Stimulated activated CD8-positive, alpha-beta memory T cell treated with anti-CD3 and anti-CD28 coated beads, Interleukin-4, amount 100 ng/mL, for 1 hour (primary cell): ENCODE data around the gene PLPP6.
A peak's percentile ranks its signal among the peaks of the same experiment; 100 is the strongest.

Experiments used
- DNase-seq, 2 donors: peaks; one replicate each; pipeline ENCODE4 v3.0.0-alpha.2; 2020; ENCODE audit warnings: low read depth in 2 of 2, low spot score in 1 of 2

The PLPP6 gene

DNA sequence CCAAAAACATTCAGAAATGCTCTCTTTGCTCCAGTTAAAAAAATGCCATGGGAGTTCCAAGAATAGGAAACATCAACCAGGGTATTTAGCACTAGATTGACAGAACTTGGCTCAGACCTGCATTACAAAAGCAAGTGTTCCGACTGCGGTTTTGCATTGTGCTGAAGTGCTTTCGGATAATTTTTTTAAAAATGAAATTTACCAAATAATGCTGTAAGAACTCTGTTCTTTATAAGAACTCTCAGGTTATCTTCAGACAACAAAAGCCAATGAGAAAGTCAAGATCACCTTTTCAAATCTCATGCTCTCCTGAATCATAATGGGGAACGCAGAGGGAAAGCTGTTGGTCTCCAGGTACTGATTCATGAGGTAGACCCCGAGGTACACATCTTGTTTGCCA is 483 bp upstream of the PLPP6 start:
- DNase-seq: no peak

DNA sequence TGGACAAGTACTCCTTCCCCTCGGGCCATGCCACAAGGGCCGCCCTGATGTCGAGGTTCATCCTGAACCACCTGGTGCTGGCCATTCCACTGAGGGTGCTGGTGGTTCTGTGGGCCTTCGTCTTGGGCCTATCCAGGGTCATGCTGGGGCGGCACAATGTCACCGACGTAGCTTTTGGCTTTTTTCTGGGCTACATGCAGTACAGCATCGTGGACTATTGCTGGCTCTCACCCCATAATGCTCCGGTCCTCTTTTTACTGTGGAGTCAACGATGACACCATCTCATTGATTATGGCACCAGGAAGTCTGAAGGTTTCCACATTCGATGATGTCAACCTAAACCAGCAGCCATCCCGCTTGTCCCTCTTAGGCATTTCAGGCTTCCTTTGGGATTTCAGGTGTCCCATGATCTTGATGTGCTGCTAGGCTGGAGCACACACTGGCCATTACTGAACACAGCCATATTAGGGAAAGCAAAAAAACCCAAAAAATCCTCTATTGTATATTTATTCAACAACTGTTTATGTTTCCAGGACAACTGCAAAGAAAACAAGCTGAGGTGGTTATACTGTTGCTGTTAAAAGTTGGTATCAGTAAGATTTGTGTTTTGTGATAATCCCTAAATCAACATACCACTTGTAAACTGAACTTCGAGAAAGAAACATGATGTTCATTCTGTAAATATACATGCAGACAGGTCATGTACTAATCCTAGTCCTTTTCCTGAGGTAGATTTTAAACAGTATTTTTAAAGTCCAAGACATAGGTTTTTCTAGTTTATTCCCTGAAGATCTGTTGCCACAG is 1.1 kb downstream of the PLPP6 start:
- no peak for DNase-seq

DNA sequence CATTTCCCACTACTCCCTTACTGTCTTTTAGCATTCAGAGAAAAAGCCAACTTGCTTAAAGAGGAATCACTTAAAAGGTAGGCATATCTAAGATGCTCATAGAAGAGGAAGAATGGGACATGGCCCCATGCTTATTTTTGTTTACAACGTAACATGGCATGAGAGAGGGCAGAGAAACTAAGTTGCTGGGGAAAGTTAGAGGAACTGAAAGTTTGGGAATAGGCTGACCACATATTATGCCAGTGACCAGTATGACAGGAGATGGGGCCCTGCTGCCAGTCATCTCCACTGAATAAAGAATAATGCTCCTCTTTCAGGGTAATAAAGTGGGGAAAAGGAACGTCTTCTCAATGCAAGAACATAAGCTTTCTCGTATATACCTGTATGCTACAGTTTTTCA is 1.9 kb downstream of the PLPP6 start:
- DNase-seq: no peak

DNA sequence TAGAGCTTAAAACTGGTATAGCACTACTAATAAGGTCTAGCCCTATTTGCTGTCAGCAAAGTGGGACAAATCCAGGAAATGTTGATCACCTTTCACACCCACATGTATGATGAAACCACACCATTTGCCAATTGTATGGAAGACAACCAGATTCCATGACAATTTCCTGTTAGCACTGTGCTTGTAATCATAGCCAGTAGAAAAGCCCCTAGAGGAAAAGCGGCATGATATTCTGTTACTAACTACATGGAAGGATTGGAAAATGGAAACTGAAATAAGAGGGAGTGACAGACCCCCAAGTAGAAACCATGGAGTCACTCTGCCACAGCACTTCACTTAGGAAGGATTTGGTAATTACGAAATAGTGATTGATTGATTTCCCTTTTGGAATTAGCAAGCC is 3.3 kb downstream of the PLPP6 start:
- DNase-seq: no peak

DNA sequence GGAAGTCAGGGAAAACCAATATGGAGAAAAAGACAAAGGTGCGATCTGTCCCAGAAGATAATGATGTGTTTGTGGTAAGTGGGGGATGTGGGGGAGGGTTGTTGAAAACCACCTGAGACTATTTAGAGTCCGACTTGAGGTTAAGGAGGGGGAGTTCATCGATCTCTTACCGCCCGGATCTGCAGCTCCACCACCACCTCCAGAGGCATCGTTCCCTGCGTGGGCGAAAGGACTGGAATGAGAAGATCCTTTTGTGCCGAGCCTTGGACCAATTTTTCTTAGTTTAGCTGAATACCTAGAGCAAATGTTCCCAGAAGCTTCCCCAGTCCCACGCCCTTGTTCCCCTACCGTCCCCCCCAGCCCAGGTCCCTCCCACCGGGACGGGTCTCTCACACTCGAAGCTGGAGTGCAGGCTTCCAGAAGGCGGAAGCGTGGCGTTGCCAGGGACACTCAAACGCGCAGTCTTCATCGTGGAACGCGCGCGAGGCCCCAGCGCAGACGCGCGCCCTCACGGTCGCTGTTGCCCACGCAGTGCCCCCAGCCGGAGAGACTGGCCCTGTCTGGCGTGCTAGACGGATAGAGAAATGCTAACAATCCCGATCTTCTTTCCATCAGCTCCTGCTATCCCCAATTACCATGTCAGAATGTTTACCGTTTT is 4.1 kb downstream of the PLPP6 start, which contains the start of gene SPATA6L:
SPATA6L (minus strand) TSS at position 439 of the 658 bp plus-strand sequence; CDS start at position 209, 230 bp downstream.
- DNase-seq: peak in 1 of 2 donors; percentile 20

DNA sequence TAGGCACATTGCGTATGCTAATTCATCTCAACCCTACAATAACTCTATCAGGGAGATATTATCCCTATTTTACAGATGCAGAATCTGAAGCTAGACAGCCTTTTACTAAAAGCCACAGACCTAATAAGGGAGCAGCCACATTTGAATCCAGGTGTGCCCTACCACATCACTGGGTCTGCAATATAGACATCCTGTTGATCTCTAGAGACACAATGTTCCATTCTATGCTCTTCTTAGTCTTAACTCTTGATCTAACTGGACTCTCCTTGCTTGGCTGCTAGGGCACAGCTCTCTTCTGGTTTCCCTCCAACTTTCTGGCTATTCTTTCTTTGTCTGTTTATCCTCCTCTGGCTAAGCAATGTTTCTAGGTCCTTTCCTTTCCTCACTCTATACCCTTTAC is 5.6 kb downstream of the PLPP6 start:
- DNase-seq: no peak

DNA sequence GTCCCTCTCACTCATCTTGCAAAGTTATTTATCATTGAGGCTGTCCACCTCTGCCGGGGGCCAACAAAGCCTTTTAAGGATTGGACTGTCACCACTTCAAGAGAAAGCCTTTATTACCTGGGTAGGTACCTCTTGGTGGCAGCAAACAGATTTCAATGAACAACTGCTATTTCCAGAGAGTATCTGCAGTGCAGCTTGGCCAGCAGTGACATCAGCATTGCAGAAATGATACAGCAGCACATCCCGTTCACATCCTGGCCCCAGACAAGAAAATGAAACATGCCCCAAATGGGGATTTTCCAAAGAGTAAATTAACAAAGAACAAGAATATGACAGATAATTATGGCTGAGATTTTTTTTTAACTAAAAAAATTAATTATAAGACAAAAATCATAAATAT is 6.5 kb downstream of the PLPP6 start:
- DNase-seq: no peak

DNA sequence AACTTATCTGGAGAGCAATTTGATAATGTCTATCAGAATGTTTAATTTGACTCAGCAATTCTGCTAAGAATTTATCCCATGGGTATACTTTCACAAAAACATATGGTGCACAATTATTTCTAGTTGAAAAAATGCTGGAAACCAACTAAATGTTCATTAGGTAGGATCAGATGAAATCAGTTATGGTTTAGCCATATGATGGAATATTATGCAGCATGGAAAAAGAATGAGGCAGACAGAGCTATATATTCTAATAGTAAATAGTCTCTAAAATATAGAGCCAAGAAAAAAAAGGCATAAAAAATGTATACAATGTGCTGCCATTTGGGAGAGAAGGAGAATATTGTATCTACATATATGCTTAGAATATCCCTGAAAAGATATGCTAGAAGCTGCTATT is 7.8 kb downstream of the PLPP6 start:
- DNase-seq: no peak

DNA sequence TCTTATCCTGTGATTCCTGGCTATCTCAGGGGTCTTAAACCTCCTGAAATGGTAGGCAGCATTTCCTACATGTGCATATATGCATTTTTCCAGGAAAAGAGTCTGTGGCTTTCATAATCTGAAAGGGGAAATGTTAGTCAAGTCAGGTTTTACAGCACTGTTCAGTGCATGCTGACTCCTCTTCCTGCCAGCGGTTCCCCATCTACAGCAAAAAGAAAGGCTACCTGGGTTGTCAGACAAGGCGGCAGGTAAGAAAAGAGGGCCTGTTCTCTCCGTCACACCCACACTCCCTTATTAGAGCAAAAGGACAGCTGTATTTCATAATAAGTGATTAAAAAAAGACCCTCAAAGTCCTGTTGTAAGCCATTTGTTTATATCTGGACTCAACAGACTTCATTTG is 8.5 kb downstream of the PLPP6 start:
- no peak for DNase-seq

DNA sequence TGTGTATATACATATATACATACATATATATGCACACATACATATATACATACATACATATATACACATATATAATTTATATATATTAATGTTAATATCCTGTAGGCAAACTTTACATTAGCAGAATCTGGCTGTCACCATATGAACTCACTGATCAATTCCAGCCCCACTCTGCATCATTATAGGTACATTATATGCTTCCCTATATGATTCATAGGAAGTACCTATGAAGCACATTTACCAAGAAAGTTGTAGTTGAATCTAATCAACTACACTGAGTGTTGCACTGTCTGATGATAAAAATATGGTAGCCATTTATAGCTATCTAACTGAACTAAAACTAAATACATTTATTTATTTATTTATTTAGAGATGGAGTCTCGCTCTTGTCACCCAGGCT is 9.6 kb downstream of the PLPP6 start:
- no peak for DNase-seq

DNA sequence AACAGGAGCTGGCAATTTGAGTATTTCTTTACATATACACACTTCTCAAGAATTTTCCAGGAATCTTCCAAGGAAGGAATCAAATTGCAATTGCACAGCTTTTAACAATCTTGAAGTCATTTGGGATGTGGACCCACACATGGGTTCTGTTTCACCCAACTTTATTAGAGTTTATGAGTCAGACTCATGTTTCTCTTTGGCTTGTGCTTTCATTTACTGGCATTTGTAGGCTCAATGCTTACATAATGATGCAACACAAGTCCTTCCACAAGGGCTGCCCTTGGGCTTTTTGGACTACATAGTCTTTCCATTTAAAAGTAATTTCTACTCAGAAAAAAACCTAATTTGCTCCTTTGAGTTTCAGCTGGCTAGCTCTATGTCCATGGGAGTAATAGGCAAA is 12.7 kb downstream of the PLPP6 start:
- DNase-seq: no peak

DNA sequence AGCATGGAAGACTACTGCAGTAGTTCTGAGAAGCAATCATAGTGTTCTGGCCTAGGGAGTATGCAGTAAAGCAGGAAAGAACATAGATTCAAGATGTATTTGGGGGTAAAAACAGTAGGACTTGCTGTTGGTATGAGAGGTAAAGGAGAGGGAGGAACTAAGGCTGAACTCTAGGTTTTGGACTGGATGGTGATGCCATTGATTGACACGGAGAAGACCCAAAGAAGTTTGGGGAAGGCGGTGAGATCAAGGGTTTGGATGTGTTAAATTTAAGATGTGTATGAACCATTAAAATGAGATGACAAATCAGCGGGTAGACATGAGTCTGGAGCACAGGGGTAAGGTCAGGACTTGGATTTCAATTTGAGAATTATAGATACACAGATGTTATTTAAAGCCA is 15.3 kb downstream of the PLPP6 start:
- DNase-seq: no peak

DNA sequence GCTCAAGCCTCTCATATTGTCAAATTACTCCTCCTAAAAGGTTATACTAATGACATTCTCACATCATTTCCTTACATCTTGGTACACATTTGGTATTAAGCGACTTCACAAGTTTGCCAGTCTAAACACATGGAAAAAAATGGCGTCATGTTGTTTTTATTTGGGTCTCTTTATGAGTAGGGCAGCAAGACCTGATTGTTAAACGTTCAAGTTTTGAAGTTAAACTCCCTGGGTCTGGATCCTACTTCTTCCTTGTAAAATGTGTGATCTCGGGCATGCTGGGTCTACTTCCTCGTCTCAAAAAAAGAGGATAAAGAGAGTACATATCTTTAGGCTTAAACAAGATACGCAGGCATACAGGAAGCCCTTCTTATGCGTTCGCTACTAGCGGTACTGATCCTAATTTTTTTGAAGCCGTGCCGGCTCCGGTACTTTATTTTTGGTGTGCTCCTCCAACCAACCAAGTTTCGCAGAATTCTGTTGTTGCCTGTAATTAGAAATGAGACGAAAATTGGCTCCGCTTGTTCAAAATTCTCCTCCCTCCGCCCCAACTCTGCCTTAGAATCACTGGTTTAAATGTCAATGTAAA is 16.7 kb downstream of the PLPP6 start:
- DNase-seq: no peak

DNA sequence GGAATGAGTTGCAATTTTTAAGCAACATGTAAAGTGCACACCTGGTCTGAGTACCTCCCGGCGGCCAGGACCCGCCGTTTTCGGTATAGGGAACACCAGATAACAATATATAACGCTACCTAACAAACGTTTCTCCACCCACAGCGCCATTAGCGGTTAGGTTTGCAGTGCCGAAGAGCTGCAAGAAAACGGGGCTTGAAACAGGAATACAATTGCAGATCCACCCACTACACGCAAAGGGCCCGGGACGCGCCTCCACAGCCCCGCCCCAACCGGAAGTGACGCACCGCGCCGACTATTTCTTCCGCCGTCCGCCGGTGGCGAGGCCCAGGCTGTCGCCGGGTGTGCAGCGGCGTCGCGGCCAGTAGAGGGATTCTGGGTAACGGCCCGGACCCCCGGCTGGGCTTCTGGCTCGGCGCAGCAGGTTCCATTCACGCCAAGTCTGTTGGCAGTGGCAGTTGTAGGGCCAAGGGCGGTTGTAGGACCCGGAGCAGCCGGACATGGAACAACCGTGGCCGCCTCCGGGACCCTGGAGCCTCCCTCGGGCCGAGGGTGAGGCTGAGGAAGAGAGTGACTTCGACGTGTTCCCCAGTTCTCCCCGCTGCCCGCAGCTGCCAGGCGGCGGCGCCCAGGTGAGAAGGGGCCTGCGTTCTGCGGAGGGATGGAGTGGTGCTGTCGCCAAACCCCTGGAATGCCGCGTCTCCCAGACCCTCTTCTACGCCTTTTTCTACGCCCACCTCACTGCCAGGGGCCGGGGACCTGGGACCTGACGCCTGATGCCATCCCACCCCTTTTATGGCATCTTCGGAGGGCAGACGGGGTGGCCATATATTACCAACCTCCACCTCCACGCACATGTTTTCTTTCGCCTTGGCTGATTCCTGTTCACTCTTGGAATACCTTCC is 17.4 kb downstream of the PLPP6 start, which contains the start of gene CDC37L1:
CDC37L1 (plus strand) TSS at position 302 of the 905 bp plus-strand sequence; CDS start at position 501, 199 bp downstream.
- peak; percentile 99 to 100 for DNase-seq

DNA sequence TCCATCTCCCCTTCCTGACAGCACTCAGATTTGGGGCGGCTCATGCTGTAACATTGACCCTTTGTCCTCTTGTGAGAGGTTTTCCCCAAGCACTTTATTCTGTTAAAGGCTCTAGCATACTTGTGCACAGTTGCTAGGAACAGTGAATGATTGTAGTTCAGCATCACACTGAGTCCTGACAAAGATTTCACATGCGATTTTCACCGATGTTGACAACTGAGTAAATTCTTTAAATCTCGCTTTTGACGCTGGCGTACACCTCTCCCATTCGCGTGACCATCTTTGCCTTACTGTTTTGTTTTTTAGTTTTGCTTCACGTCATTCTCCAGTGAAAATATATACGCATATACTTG is 18.1 kb downstream of the PLPP6 start:
- DNase-seq: no peak

DNA sequence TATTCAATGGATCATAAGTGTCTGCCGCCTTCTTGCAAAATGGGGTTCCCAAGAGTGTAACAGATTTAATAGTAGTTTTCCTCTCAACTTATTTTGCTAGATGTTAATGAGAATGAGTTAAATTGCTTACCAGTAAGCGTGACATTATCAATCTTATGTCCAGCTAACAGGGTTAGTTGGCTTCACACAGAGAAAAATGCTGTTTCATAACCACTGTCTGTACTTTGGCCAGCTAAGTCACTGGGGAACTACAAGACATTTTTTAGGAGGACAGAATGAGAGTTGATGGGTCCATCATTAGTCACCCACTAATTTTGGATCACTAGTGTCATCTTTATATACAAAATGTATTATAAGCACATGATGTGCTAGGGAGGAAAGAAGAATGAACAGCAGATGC is 18.7 kb downstream of the PLPP6 start:
- DNase-seq: no peak

DNA sequence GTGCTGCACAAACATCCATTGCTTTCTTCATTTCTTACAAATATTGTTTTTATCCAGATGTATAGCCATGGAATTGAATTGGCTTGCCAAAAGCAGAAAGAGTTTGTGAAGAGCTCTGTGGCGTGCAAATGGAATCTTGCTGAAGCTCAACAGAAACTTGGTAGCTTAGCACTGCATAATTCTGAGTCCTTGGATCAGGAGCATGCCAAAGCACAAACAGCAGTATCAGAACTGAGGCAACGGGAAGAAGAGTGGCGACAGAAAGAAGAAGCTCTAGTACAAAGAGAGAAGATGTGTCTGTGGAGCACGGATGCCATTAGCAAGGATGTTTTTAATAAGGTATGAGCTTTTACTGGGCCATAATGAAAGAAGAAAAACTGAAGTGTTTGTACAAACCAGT is 22.7 kb downstream of the PLPP6 start:
- no peak for DNase-seq

DNA sequence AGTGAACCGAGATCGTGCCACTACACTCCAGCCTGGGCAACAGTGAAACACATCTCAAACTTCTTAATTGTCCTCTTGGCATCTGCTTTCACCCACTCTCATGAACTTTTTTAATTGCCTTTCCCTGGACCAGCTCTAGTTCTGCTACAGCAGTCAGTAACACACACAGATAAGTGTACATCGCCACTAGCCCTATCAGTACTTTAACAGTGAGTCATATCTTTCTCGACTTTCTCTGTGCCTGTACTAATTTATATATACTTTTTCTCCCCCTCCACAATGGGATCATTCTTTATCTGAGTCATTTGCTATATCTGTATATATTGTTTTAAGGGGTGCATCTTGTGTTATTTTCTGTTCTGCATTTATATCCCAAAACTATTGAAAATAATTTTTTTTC is 24.0 kb downstream of the PLPP6 start:
- DNase-seq: no peak

DNA sequence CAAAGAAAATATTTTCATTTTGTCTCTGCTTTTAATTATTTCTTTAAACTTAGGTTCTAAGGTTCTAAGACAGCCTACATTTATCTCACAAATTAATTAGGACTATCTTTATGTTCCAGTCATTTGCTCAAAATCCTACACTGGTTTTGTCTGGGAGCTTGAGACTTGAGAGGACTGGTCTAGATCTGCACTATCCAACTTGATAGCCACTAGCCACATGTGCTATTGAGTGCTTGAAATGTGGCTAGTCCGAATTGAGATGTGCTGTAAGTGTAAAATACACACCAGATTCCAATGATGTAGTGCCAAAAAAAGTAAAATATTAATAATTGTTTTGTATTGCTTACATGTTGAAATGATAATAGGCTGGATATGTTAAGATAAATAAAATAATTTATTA is 24.5 kb downstream of the PLPP6 start:
- DNase-seq: no peak

DNA sequence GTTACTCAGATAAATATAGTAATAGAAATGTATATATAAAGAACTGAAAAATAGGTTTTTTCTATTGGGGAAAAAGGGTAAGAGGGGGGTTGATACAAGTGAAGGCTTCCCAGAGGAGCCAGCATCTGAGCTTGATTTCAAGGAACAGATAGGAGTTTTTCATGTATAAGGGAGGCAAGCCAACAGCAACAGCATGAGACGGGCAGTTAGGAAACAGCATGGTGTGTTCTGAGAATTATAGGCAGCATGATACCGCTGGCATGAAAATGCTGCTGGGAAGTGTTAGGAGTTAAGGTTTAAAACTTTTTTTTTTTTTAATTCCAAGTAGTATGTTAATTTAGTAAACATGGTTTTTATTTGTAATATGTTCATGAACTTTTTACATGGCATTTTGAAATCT is 26.9 kb downstream of the PLPP6 start:
- no peak for DNase-seq

DNA sequence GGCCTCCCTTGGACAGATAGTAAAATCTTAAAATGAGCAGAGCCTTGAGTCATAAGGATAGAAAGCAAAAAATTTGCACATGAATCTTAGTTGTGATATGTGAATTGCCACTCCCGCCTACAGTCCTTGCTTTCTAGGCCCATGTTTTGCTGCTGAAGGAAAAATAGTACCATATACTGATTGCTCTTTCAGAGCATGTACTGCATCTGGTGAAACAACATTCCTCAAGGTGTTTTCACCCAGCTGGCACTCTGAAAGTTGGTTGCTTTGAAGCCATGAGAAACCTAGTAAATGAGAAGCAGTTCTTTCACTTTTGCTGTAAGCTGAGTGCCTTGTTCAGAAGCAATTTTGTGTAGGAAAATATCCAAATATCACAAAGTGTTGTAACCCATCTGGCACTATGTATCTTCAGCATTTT is 27.6 kb downstream of the PLPP6 start:
- DNase-seq: no peak
